ENCODE measurements around the gene C1orf21.

GRCh38 chr1:184626076-184627006, 239.5 kb downstream of the C1orf21 start:
- TF ChIP-seq CTCF (IDR thresholded peaks at IDR 0.05; ENCODE audit: low read length) (no peak), EZH2 (IDR thresholded peaks at IDR 0.05; ENCODE audit: borderline replicate concordance, low read length) (no peak)
